ACHN (cell line): ENCODE data around the gene CHRNB1.

Experiments
- DNase-seq: peaks from one replicate; pipeline ENCODE4 v3.0.0-alpha.2; 2015
- in situ Hi-C: cut with HindIII; loops from 2 replicates; pipeline ENCODE4 v1.10.0; 2017; ENCODE audit warnings: low sequenced_read_pairs, low pct_ligation_motif_present, low pct_unique_long_range_greater_than_20kb

Gene CHRNB1

DNA sequence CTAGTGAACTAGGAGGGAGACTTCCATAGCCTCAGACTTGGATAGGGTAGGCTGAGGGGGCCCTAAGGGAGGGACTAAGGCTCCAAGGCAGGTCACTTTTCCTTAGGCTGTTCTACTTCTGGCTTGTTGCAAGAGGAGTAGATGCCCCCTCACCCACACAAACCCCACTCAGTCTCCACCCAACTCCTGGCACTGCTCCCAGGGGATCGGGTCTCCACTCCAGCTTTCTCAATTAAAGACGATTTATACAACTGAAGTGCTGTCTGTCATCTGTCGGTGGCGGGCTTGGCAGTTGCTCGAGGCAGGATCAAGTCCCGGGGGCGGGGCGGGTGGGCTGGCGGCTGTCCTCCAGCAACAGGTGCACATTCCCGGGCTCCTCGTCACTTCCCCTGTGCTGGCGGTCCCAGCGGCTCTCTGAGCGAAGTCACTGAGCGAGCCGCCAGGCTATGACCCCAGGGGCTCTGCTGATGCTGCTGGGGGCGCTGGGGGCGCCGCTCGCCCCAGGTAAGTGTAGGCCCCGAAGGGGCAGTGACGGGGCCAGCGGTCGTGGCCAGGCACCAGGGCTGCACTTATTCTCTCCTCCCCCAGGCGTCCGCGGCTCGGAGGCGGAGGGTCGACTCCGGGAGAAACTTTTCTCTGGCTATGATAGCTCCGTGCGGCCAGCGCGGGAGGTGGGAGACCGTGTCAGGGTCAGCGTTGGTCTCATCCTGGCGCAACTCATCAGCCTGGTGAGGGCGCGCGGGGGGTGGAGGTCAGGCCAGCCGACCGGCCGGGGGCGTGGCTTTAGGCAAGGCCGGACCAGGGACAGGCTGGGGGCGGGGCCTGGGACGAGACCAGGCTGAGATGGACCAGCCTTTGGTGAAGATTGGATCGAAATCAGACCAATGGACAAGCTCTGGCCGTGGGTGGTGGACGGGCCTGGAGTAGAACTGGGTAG lies at the start of gene CHRNB1:
Gene CHRNB1, plus strand, starts transcription at position 380 of the 937 bp plus-strand sequence. Its CDS starts 67 bp downstream, at position 447.
- in situ Hi-C loops, result no loop called here
- peak; percentile 92 for DNase-seq

DNA sequence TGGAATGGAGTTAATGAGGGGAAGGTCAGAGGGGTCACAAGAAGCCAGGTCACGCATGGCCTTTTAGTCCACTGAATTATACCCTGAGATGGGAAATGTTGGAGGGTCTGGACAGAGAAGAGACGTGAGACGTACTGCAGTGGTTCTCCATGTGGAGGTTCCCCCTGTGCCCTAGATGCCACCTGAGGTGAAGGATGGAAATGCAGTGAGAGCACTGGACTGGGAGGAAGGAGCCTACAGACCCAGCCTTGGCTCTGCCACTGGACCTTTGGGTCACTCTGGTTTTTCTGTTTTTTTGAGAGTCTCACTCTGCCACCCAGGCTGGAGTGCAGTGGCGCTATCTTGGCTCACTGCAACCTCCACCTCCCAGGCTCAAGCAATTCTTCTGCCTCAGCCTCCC lies 48.7 kb upstream of the CHRNB1 start:
- DNase-seq, result no peak
- in situ Hi-C loops, result no loop called here

DNA sequence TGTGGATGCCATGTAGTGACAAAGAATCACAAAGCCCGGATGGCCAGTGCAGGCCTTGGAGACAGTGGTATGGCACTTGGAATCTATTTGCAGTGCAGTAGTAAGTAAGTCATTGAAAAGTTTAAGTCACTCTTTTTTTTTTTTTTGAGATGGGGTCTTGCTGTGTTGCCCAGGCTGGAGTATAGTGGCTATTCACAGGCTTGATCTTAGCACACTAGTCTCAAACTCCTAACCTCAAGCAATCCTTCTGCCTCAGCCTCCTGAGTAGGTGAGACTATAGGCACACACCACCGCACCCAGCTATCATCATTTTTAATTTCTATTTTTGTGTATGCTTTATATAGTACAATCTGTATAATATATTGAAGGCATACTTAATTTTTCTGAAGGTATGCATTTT lies 46.2 kb upstream of the CHRNB1 start:
- in situ Hi-C loops, result no loop called here

DNA sequence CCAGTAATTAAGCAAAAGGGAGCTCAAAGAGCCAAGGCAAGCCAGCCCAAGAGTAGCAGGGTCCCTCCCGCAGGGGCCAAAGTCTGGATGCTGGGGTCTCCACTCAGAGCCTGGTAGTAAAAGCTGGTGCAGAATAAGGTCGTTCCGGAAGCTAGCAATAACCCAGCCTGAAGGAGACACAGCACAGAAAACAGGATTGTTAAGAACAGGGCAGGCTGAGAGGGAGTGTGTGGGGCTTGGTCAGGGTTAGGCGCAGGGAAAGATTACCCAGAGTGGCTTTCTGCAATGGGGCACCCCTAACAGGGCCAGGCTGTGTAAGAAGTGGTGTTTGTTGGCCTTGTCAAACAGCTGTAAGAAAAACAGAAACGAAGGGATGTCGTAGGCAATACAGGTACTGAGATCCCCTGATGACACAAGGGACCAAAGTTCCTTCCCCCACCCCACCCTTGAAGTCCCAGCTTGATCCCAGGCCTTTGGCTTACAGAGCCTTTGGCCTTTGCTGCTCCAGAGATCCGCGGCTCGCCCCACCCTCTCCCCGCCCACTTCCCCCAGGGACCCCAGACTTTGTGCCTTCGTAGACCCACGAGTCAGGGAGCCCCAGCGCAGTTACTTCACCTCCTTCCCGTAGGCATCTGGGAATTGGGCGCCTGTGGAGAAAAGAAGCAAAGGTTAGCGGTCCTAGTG lies 41.7 kb upstream of the CHRNB1 start:
- no peak for DNase-seq

More for the DNA sequence above, 46.2 kb upstream of the CHRNB1 start:
- no peak for DNase-seq

GRCh38 chr17:7403727-7403976 lies 41.2 kb upstream of the CHRNB1 start:
- DNase-seq, result no peak
- in situ Hi-C loops, result no loop called here

More for the DNA sequence above, 41.7 kb upstream of the CHRNB1 start:
- in situ Hi-C loops, result no loop called here

GRCh38 chr17:7403977-7404736 lies 40.7 kb upstream of the CHRNB1 start, which contains the start of gene TMEM256:
TSS of gene TMEM256 (minus strand) at chr17:7404097. CDS start at chr17:7404084, 13 bp downstream.
- peak; percentile 100 for DNase-seq
- in situ Hi-C loops, result no loop called here

GRCh38 chr17:7404737-7405349 lies 40.0 kb upstream of the CHRNB1 start:
- DNase-seq, result peak; percentile 45

GRCh38 chr17:7405350-7406234 lies 39.3 kb upstream of the CHRNB1 start:
- DNase-seq, result no peak

More at GRCh38 chr17:7404737-7405349, 40.0 kb upstream of the CHRNB1 start:
- in situ Hi-C loops, result no loop called here

GRCh38 chr17:7406235-7406825 lies 38.5 kb upstream of the CHRNB1 start:
- no peak for DNase-seq
- in situ Hi-C loops, result no loop called here

More at GRCh38 chr17:7405350-7406234, 39.3 kb upstream of the CHRNB1 start:
- in situ Hi-C loops, result no loop called here

GRCh38 chr17:7407082-7407481 lies 37.8 kb upstream of the CHRNB1 start:
- in situ Hi-C loops, result no loop called here
- DNase-seq, result no peak

- in situ Hi-C loops, result no loop called here
- DNase-seq, result no peak
Observed at GRCh38 chr17:7407485-7408251, 37.2 kb upstream of the CHRNB1 start, which contains the start of gene NLGN2. TSS of gene NLGN2 (plus strand) at chr17:7407845. CDS start at chr17:7408256, 411 bp downstream.

- no peak for DNase-seq
- in situ Hi-C loops, result no loop called here
Observed at GRCh38 chr17:7408252-7408727, 36.6 kb upstream of the CHRNB1 start.

GRCh38 chr17:7408863-7409262 lies 36.0 kb upstream of the CHRNB1 start:
- DNase-seq, result no peak
- in situ Hi-C loops, result no loop called here

DNA sequence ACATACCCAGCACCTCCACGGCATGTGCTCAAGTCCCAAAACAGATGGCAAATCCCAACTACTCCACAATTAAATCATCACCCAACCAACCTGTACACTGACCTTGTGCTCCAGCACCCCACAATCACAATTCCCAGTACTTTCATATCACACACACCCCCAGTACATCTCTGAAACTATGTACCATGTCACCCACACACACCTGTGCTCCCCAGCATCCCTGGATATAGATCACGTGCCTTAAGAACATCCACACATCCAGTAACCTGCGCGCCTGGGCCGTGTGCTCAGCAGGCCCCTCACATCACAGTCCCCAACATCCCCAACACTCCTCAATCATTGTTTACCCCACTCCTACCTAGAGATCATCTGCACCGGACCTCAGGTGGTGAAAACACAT lies 35.1 kb upstream of the CHRNB1 start:
- in situ Hi-C loops, result no loop called here
- no peak for DNase-seq

GRCh38 chr17:7410634-7411426 lies 34.0 kb upstream of the CHRNB1 start:
- in situ Hi-C loops, result no loop called here
- DNase-seq, result no peak

GRCh38 chr17:7411427-7411750 lies 33.5 kb upstream of the CHRNB1 start:
- in situ Hi-C loops, result no loop called here
- DNase-seq, result no peak
